GM18867 (cell line): ENCODE measurements around the gene C2CD4C.
"Not testable (repeated sequence)": the region's sequence is repeated elsewhere in the genome, so short reads cannot be mapped to it uniquely, and the experiment has no call there.

Source experiments
- ATAC-seq: cut with Tn5 transposase; IDR thresholded peaks from one replicate; pipeline ENCODE4 v1.9.1; 2021; ENCODE audit warnings: mild to moderate bottlenecking, moderate library complexity; ENCODE audit not compliant: unreplicated experiment

Gene C2CD4C

DNA sequence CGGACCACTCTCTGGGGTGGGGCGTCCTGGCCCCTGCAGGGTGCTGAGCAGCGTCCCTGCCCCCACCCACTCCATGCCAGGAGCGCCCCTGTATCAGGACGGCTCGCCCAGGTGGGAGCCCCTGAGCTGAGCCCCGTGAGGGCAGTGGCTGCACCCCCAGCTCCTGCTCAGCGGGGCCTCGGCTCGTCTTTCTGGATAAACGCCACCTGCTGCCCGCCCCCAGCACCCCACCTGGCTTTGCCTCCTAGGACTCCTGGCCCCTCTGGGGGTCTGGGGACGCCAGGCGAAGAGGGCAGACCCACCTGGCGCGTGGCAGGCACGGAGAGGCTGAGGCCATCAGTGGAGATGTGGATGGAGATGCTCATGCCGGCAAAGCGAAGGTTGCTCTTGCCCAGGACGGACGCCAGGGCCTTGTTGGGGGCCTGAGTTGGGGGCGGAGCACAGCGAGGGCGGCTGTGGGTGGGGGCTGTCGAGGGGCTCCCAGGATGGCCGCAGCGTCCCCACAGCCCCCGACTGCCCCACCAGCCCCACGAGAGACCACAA lies 29.5 kb upstream of the C2CD4C start:
- no peak for ATAC-seq

- no peak for ATAC-seq
Measured at GRCh38 chr19:437041-437440, 28.1 kb upstream of the C2CD4C start.

DNA sequence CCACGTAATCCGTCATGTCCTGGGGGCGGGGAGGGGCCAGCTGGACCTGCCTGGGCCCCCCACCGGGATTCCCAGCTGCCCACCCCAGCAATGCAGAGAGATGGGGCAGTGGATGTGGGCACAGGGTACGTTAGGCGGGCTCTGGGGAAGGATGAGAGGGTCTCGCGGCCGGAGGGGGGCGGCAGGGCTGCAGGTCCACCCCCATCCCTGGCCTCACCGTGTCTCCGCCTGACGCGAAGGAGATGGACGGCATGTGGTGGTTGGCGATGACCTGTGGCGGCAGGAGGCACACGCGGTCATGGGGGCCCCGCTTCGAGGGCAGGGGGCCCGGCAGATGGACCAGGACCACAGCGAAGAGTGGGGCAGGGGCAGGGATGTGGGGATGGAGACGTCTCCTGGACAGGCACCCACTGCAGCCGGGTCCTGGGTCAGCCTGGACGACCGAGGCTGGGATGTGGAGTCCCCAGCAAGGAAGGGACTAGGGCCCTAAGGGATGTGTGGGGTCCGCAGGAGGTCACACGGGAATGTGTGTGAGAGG lies 27.5 kb upstream of the C2CD4C start:
- no peak for ATAC-seq

DNA sequence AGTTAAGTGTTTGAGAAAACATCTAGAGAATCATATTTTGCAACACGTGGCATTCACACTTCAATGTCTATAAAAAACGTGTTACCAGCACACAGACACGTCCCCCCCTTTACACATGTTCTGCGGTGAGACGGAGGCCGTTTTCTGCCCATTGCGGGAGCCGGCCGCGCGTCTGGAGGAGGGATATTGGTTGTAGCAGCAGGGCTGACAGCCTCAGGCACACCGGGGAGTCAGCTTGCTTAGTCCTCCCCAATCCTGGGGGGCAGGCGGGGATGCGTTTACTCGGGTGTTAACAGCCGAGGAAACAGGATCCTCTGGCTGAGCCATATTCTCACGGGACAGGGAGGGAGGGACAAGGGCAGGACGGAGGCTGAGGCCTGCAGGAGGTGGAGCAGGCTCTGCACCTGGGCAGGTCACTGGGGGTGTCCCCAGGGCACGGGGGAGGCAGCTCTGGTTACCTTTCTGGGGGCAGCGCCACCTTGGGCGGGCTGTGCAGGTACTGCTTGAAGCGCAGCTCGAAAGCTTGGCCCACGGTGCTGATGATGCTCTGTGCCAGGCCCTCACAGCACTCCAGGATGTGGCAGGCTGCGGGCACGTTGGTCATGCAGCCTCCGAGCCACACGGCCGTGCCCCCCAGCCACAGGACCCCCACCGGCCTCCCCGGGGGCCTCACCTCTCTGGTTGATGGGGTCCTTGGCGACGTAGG lies 26.9 kb upstream of the C2CD4C start:
- no peak for ATAC-seq

DNA sequence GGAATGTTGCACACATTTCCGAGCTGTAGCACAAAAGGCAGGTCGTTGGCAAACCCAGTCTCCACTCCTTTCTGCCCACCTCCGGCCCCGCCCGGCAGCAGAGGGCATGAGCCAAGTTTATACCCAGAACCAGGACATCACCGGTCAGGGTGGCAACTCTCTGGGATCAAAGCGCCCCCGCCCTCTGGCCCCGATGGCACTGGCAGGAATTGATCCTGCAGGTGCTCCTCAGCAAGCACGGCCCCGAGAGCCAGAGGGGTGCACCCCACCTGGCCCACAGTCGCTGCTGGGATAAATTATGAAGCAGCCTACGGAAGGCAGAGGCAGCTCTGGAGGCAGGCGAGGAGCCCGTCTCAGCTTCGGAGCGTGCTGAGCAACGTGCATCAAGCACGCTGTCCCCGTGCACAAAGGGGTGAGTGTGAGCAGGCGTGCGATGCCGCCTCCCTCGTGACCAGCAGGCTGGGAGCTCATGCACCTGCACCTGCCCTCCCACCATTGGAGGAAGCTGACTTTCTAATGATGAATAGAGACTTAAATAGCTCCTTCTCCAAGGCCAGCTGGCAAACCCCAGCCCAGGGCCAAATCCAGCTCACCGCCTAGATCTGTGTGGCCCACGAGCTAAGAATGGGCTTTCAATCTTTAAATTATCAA lies 26.2 kb upstream of the C2CD4C start:
- ATAC-seq: no peak

DNA sequence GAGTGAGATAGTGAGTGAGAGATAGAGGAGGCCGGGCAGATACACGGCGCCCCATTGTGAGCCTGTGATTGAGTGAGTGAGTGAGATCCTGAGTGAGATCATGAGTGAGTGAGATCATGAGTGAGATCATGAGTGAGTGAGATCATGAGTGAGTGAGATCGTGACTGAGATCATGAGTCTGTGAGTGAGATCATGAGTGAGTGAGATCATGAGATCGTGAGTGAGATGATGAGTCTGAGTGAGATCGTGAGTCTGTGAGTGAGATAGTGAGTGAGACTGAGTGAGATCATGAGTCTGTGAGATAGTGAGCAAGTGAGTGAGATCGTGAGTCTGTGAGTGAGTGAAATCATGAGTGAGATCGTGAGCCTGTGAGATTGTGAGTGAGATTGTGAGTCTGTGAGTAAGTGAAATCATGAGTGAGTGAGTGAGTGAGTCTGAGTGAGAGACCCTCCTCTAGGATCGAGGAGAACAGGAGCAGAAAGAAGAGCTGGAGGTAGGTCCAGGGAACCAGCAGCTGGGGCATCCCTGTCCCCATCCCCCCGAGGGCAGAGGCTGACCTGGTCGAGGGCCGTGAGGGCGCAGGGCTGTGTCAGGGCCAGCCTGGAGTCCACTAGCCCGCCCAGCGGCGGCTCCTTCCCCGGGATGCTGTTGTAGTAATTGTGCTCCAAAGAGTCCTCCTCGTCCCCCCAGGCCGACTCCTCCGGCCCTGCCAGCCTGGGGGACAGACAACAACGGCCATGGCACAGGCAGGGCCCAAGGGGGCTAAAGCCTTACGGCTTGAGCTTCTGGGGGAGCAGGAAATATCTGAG lies 25.4 kb upstream of the C2CD4C start:
- ATAC-seq: no peak

- ATAC-seq: no peak
Measured at GRCh38 chr19:430701-431100, 21.8 kb upstream of the C2CD4C start.

DNA sequence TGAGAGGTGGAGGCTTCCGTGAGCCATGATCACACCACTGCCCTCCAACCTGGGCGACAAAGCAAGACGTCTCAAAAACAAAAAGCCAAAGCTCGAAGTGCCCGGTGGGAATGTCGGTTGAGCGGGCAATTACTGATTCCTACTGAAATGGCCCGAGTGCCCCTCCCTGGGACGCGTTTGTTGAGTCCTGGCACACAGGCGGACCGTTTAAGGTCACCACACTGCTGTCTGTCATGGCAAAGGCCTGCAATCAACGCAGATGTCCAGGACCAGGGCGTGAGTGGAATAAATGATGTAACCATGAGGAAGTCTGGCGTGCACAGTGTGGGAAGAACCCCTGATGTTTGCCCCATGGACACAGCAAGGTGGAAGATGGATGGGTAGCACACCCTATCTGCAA lies 19.2 kb upstream of the C2CD4C start:
- ATAC-seq: no peak

DNA sequence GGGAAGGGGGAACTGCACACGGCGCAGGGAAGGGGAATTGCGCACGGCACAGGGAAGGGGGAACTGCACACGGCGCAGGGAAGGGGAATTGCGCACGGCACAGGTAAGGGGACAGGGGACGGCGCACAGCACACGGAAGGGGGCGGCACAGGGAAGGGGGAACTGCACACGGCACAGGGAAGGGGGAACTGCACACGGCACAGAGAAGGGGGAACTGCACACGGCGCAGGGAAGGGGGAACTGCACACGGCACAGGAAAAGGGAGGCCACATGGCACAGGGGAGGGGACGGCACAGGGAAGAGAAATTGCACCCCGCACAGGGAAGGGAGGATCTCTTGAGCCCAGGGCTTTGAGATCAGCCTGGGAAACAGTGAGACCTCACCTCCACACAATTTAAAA lies 18.7 kb upstream of the C2CD4C start:
- ATAC-seq: not testable (repeated sequence)

DNA sequence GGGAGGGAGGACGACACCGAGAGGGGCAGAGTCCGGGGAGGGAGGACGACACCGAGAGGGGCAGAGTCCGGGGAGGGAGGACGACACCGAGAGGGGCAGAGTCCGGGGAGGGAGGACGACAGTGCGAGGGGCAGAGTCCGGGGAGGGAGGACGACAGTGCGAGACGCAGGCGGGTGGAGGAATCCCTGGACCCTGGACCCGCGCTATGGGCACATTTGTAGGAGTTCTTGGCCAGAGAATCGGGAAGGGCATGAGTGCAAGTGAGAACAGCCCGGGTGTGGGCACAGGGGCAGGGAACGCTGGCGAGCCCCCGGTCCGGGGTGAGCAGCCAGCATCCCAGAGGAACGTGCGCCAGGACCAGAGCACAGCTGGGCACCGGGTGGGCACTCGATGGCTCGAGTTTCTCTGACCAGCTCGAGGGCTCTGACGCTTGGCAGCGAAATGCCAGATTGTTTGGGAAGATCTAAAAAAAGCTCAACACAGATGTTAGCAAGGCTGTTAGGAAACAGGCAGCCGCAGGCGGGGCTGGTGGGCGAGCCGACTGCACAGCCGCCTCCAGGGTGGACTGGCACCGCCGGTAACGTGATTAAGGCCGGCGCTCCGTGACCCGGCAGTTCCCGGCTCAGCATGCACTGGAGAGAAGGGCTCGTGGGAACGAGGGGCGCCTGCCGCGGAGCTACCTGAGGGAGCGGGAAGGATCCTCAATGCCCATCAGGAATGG lies 17.9 kb upstream of the C2CD4C start:
- ATAC-seq: no peak

DNA sequence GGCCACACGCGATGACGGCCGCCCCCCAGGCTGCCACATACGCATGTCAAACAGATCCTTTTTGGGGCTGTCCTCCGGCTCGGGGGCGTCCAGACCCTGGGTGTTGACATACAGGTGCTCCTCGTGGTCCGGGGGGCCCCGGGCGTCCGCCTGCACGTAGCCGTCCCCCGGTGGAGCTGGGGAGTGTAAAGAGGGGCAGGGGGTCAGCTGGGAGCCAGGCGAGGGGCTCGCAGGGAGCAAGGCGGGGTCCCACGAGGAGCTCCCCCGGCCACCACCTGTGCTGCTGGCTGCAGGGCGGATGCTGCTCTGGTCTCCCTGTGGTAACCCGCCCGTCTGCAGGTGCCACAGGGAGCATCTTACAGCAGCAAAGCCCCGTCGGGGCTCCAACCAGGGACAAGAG lies 16.1 kb upstream of the C2CD4C start:
- ATAC-seq: no peak

GRCh38 chr19:424546-424945 lies 15.6 kb upstream of the C2CD4C start:
- ATAC-seq: no peak

- ATAC-seq: no peak
Measured at GRCh38 chr19:423691-424466, 14.9 kb upstream of the C2CD4C start.

- not testable (repeated sequence) for ATAC-seq
Measured at GRCh38 chr19:422917-423226, 13.9 kb upstream of the C2CD4C start.

GRCh38 chr19:422213-422916 lies 13.4 kb upstream of the C2CD4C start:
- ATAC-seq: no peak

DNA sequence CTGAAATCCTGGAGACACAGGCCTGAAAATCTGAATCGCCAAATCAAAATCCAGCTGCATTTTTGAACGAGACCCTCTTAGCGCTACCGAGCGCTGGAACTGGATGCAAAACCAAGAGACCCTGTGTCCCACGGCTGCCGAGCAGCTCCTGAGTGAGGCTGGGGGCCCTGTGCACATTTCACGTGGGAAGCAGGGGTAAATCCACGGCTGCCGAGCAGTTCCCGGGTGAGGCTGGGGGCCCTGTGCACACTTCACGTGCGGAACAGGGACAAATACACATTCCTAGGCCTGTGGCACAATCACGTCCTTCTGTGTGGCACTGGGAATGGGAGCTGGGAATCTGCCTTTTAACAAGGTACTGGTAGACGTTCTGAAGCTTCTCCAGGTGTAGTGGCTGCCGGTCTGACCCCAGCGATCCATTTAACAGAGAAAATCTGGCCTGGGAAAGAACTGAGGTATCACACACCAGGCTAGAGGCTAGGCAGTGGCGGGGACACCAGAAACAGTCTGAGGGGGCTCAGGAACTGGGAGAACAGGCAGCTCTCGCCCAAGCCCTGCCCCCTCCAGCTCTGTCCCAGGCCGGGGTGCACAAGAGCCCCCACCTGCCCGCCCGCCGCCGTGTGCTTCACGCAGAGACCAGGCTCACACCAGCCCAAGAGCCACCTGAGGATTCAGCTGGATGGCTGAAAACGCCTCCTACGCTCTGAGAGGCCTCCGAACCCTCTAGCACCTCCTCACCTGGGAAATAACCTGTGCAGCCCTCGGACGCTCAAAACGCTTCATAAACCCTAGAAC lies 11.0 kb upstream of the C2CD4C start:
- ATAC-seq: no peak

DNA sequence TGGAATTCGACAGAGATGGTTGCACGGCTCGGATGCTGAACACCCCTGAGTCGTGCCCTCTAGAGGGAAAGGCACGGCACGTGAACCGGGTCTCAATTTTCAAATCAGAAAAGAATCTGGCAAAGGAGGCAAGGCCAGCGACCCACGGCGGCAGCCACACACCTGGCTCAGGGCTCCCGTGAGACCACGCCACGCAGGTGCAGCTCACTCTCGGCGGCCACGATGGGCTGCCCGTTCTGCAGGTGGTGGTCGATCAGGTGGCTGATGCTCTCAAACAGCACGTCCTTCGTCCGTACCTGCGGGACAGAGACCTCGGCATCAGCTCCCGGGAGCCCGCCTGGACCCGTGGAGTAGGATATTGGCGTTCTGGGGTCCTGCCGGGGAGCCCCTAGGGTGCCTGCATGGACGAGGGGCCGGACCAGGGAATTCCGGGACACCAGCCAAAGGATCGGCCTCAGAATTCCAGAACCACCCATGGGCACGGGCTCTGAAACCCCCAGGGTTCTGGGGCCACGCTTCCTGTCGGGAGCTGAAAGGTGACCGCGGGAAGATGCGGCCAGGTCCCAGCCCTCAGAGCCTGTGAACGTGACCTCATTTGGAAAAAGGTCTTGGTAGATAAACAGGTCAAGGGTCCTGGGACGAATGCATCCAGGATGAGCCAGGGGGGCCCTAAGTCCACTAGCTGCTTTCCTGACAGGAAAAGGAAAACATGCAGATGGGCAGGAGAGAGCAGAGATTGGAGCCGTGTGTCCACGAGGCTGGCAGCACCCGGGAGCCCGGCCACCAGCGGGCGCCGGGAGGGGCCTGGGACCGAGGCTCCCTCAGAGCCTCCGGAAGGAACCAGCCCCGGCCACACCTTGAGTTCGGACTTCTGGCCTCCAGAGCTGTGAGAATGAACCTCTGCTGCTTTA lies 10.1 kb upstream of the C2CD4C start:
- ATAC-seq: no peak

DNA sequence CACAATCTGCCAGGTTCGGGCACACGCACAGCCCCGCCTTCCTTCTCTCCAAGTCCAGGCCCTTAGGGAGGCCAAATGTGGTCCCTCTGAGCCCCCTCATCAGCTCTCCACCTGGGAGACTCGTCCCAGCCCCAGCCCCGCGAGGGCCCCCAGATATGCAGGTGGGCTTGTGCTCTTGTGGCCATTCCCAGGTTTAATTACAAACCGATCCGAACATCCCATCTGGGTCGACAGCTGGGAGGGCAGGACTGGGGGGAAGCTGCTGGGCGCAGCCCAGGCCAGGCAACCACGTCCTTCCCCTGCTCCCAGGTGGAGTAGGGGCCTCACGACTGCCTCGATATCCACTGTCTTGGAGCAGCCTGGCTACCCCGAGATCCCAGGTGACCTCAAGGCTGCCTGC lies 7.5 kb upstream of the C2CD4C start:
- ATAC-seq: no peak
